ENCODE data around the gene RNF183. TPM values are rescaled to one million over a fixed set of nuclear protein-coding genes. Genes with fewer than 3 reads are reported as not detected.
"Not testable (repeated sequence)": the region's sequence is repeated elsewhere in the genome, so short reads cannot be mapped to it uniquely, and the experiment has no call there.

Gene RNF183
- polyA plus RNA-seq, 1 of the 3 experiments (the other 2 are of a cell fraction): not detected

- H3K9me3 ChIP-seq: no peaks in the 10 kb centered on the region
- H3K27me3 ChIP-seq (ENCODE audit: insufficient read depth): no peaks in the 10 kb centered on the region
- peaks cover 0 to 8% of the 10 kb centered on the region in 2 experiments for H3K36me3 ChIP-seq (replicated peaks in 1 of 2; ENCODE audit: control insufficient read depth in 1 of 2, insufficient read depth in 2 of 2, low read length in 1 of 2)
- no peak for TF ChIP-seq YY1 (IDR thresholded peaks at IDR 0.05; ENCODE audit: low read depth)
- TF ChIP-seq, protein P1, sequence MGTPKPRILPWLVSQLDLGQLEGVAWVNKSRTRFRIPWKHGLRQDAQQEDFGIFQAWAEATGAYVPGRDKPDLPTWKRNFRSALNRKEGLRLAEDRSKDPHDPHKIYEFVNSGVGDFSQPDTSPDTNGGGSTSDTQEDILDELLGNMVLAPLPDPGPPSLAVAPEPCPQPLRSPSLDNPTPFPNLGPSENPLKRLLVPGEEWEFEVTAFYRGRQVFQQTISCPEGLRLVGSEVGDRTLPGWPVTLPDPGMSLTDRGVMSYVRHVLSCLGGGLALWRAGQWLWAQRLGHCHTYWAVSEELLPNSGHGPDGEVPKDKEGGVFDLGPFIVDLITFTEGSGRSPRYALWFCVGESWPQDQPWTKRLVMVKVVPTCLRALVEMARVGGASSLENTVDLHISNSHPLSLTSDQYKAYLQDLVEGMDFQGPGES (IDR thresholded peaks at IDR 0.05; ENCODE audit: low read depth, low read length): no peak
- no peak for TF ChIP-seq FOXJ3 (CRISPR knock-in tag; IDR thresholded peaks at IDR 0.05)
- no peak for TF ChIP-seq FOXM1 (IDR thresholded peaks at IDR 0.05; ENCODE audit: low read depth)
- no peak for TF ChIP-seq RXRA (IDR thresholded peaks at IDR 0.05; ENCODE audit: borderline replicate concordance, low read depth)
- TF ChIP-seq MEF2A (IDR thresholded peaks at IDR 0.05; ENCODE audit: borderline replicate concordance, low read depth): no peak
- TF ChIP-seq JUND (IDR thresholded peaks at IDR 0.05): no peak
- no peak for TF ChIP-seq GATA2 (CRISPR knock-in tag; IDR thresholded peaks at IDR 0.05)
- no peak for TF ChIP-seq GABPA (IDR thresholded peaks at IDR 0.05; ENCODE audit: low read depth)
- no peak for TF ChIP-seq NRF1 (IDR thresholded peaks at IDR 0.05; ENCODE audit: low read depth, low read length)
- H3K9ac ChIP-seq: no peak overlapping the region
- H3K9me2 ChIP-seq: no peaks in the 10 kb centered on the region
- ChIA-PET CTCF (interaction anchor here (0.6 kb wide), 1 partner anchor 341 kb away, joined by 3 read pairs; no protein-coding TSS in a partner anchor), POLR2A (no interaction called here)
- H3F3A ChIP-seq (replicated peaks; ENCODE audit: insufficient read depth): no peaks in the 10 kb centered on the region
- H3K4me1 ChIP-seq (ENCODE audit: control insufficient read depth in 1 of 2, insufficient read depth in 2 of 2, low read depth in 1 of 2, low read length in 1 of 2): peaks cover 0 to 12% of the 10 kb centered on the region in 2 experiments; a peak in 1 of 4 replicates
- DNase-seq: no peak
- no peak overlapping the region for H3K4me3 ChIP-seq (ENCODE audit: low read depth in 2 of 2, low read length in 1 of 2)
- H3K4me2 ChIP-seq: no peak overlapping the region
- H3K79me2 ChIP-seq (ENCODE audit: insufficient read depth): no peaks in the 10 kb centered on the region
- WGBS (ENCODE audit: low lambda C conversion rate): 96% methylated on average over 2 of the region's 2 CpGs
- no peaks in the 10 kb centered on the region for H4K20me1 ChIP-seq (ENCODE audit: insufficient read depth)
- H2AFZ ChIP-seq (ENCODE audit: low read depth): no peak overlapping the region
- no peak overlapping the region for H3K27ac ChIP-seq (ENCODE audit: low read depth in 2 of 2, low read length in 1 of 2)
Measured at GRCh38 chr9:113250807-113251206, 52.4 kb downstream of the RNF183 start.

GRCh38 chr9:113249661-113250060 is 53.5 kb downstream of the RNF183 start:
- CTCF ChIA-PET; H3K9me3 ChIP-seq; H3K36me3 ChIP-seq (replicated peaks in 1 of 2; ENCODE audit: control insufficient read depth in 1 of 2, insufficient read depth in 2 of 2, low read length in 1 of 2); DNase-seq; H4K20me1 ChIP-seq (ENCODE audit: insufficient read depth); H3F3A ChIP-seq (replicated peaks; ENCODE audit: insufficient read depth); POLR2A ChIA-PET; H3K27ac ChIP-seq (ENCODE audit: low read depth in 2 of 2, low read length in 1 of 2); H3K4me1 ChIP-seq (ENCODE audit: control insufficient read depth in 1 of 2, insufficient read depth in 2 of 2, low read depth in 1 of 2, low read length in 1 of 2); H3K27me3 ChIP-seq (ENCODE audit: insufficient read depth); H3K9ac ChIP-seq; H3K4me3 ChIP-seq (ENCODE audit: low read depth in 2 of 2, low read length in 1 of 2); H3K9me2 ChIP-seq; H3K4me2 ChIP-seq; H3K79me2 ChIP-seq (ENCODE audit: insufficient read depth); H2AFZ ChIP-seq (ENCODE audit: low read depth): not testable (repeated sequence)
- 100% methylated on average over 2 of the region's 2 CpGs for WGBS (ENCODE audit: low lambda C conversion rate)

DNA sequence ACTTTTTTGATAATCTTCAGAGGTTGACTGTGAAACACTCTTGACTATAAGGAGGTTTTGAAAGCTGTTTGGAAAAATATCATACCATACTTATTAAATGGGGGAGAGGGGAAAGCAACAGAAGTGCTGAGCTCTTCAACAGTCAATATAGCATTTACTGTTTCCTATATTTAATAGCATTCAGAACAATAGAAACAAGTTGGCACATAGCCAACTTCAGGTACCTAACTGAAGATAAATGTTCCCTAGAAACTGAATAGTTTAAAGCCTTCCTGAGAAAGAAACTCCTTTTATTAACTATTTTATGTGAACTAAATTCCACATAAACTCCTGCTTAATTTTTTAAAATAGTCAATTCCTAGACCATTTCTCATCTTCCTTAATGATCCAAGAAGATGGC is 55.5 kb downstream of the RNF183 start:
- CTCF ChIA-PET: interaction anchor here (0.8 to 1.0 kb wide), 3 partner anchors 12 to 27 kb away, joined by 3 to 4 read pairs (median 3); partner anchors contain the start of genes CDC26 and PRPF4
- 0 out of 2 replicates have a peak, but pooled peaks cover 3% of the 10 kb centered on the region for H3K79me2 ChIP-seq (ENCODE audit: insufficient read depth)
- POLR2A ChIA-PET: no interaction called here
- TF ChIP-seq REST (IDR thresholded peaks at IDR 0.05; ENCODE audit: low read depth, low read length) (no peak), GATA2 (CRISPR knock-in tag; IDR thresholded peaks at IDR 0.05) (no peak), RXRA (IDR thresholded peaks at IDR 0.05; ENCODE audit: borderline replicate concordance, low read depth) (no peak), RCOR1 (IDR thresholded peaks at IDR 0.05; ENCODE audit: low read length) (no peak), RAD21 (IDR thresholded peaks at IDR 0.05; ENCODE audit: low read length) (no peak), FOSL2 (IDR thresholded peaks at IDR 0.05; ENCODE audit: borderline replicate concordance, low read depth) (no peak), USF2 (IDR thresholded peaks at IDR 0.05; ENCODE audit: borderline replicate concordance, low read depth, low read length) (no peak), EZH2phosphoT487 (IDR thresholded peaks at IDR 0.05; ENCODE audit: borderline replicate concordance, low read depth) (no peak), PBX3 (IDR thresholded peaks at IDR 0.05) (no peak)

More for the DNA sequence above, 55.5 kb downstream of the RNF183 start:
- Histone ChIP-seq H3F3A (replicated peaks; ENCODE audit: insufficient read depth) (no peaks in the 10 kb centered on the region), H2AFZ (ENCODE audit: low read depth) (no peak overlapping the region), H3K9me2 (no peaks in the 10 kb centered on the region), H3K9me3 (no peaks in the 10 kb centered on the region), H3K4me3 (ENCODE audit: low read depth in 2 of 2, low read length in 1 of 2) (no peak overlapping the region), H3K9ac (no peak overlapping the region), H3K27me3 (ENCODE audit: insufficient read depth) (no peaks in the 10 kb centered on the region), H4K20me1 (ENCODE audit: insufficient read depth) (no peaks in the 10 kb centered on the region), H3K4me2 (no peak overlapping the region), H3K4me1 (ENCODE audit: control insufficient read depth in 1 of 2, insufficient read depth in 2 of 2, low read depth in 1 of 2, low read length in 1 of 2) (no peaks in the 10 kb centered on the region; a peak in 2 of 4 replicates), H3K36me3 (replicated peaks in 1 of 2; ENCODE audit: control insufficient read depth in 1 of 2, insufficient read depth in 2 of 2, low read length in 1 of 2) (peaks cover 0 to 8% of the 10 kb centered on the region in 2 experiments), H3K27ac (ENCODE audit: low read depth in 2 of 2, low read length in 1 of 2) (0 out of 4 replicates have a peak overlapping the region, but pooled peaks of 1 of the 2 experiments have one; percentile 1)
- DNase-seq: no peak

Measured in SK-N-SH (cell line).